RKO (cell line): ENCODE measurements around the gene HHIP.
A peak's percentile ranks its signal among the peaks of the same experiment; 100 is the strongest.

Experiments
- DNase-seq: peaks from one replicate; pipeline ENCODE4 v3.0.0-alpha.2; 2016; ENCODE audit warnings: low spot score

The HHIP gene, protein sequence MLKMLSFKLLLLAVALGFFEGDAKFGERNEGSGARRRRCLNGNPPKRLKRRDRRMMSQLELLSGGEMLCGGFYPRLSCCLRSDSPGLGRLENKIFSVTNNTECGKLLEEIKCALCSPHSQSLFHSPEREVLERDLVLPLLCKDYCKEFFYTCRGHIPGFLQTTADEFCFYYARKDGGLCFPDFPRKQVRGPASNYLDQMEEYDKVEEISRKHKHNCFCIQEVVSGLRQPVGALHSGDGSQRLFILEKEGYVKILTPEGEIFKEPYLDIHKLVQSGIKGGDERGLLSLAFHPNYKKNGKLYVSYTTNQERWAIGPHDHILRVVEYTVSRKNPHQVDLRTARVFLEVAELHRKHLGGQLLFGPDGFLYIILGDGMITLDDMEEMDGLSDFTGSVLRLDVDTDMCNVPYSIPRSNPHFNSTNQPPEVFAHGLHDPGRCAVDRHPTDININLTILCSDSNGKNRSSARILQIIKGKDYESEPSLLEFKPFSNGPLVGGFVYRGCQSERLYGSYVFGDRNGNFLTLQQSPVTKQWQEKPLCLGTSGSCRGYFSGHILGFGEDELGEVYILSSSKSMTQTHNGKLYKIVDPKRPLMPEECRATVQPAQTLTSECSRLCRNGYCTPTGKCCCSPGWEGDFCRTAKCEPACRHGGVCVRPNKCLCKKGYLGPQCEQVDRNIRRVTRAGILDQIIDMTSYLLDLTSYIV

DNA sequence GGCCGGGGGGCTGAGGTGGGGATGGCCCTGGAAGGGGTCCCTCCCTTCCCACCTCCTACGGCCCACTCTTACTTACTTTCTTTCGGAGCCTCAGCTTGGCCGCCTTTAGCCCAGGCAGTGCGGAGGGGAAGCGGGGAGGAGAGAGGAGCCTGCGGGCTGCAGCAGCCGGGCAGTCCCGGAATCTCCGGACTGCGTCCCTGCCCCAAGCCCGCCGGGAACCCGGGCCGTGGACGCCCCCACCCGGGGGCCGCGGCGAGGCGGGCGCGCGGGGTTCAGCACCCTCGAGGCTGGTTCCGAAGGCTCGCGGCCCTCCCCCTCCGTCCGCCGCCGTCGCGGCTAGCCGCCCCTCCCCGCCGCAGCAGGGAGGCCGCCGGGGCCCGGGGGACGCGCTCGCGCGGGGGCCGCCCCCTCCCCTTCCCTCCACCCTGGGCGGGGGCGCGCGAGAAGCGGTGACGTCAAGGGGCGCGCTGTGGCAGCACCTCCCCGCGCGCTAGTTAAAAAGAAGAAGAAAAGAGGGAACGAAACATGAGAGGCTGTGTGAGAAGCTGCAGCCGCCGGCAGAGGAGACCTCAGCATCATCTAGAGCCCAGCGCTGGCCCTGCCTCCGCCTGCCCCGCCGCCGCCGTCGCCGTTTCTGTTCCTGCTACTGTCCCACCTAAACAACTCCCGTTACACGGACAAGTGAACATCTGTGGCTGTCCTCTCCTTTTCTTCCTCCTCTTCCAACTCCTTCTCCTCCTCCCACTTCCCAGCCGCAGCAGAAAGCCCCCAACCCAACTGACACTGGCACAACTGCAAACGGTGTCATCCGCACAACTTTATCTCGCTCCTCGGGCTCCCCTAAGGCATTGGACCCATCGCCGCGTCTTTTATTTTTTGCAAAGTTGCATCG, at the start of gene HHIP:
Gene HHIP (plus strand): TSS at position 526 of the 892 bp plus-strand sequence. CDS start 520 bp downstream, outside the sequence.
- DNase-seq, result no peak

DNA sequence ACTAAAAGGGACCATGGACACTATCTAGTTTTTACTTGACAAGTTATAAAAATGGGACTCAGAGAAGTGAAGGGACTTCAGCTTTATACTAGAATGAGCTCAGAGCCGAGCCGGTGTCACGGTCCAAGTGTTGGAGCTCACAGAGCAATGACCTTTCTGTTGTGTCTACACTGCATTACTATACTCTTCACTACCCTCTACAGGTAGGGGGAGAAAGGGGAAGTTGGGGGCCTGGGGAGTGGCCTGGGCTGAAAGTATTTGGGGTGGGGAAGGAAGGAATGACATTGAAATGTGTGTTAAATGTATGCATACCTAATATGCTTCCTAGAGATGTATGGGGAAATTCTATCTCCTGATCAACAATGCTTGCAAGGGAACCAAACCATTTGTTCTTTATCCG, 48.8 kb upstream of the HHIP start:
- no peak for DNase-seq

DNA sequence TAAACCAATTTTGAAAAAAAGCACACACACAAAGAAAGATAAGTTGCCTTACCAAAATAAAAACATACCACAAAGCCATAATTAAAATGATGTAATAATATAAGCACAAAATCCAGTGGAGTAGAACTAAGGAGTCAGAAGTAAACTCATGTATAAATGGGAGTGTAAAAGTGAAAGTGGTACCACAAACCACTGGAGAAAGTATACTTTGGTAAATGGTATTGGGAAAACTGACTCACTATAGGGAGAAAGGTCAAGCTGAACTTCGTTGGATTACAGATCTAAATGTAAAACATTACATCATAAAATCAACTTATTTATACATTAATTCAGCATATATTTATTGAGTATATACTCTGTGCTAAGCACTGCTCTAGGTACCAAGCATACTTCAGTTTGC, 46.3 kb upstream of the HHIP start:
- no peak for DNase-seq

DNA sequence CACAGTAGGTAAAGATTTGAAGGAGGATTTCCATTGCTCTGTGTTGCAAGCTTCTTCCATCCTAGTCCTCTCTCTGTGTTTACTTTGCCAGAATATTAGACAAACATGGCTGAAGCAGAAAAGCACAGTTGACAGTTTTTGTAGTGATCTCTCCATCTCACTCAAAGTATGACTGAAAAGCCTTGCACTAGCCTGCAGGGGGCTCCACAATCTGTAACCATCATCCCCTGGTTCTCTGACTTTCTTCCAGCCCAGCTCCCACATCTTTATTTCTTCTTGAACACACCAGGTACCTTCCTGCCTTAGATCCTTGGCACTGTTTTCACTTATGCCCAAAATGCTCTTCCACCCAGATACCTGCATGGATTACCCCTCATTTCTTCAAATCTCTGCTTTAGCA, 34.1 kb upstream of the HHIP start:
- peak; percentile 21 for DNase-seq

DNA sequence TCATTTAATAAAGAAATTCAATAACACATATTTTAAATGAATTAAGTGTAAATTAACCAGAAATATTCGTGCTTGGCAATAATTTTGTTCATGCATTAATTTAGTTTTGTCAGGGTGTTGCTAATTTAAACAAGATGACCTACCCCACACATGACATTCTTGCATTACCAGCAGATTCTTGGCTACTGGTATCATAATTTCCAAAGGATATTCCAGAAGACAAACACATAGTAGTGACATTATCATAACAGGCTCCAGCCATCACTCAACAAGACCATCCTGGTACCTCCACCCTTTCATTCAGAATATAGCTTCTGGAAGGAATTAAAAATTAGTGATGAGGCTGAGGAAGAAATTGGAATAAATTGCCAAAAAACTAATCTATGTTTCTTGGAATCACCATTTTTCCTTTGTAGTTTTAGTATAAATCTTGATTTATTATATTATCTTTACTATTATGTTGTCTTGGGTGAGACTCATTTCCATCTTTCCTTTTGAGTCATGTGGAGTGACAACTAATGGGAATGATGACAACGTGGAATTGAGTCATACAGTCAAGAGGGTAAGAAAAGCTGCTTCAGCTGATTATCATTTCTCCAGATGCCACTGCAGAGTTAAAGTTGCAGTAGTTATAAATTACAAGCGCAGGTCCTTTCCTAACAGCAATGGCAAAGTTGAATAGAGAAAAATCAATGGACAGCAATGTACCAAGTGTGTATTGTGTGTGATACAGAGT, 30.9 kb upstream of the HHIP start:
- DNase-seq, result peak; percentile 55

DNA sequence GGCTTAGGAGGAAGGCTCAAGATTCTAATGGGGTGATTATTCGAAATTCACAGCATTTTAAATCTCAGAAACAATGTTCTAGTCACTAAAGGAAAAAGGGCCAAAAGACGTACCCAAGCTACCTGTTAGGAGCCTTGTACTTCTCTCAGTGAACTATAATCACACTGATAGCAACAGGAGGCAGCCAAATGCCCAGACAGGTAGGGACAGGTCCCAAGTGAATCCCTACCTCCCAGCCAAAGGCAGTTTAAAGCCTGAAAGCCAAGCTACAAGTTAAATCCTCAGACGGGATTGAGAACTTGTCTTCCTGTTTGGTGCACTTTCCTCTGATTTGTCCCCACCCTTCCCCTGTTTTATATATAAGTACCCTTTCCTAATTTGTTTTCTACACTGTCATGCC, 24.3 kb upstream of the HHIP start:
- no peak for DNase-seq

DNA sequence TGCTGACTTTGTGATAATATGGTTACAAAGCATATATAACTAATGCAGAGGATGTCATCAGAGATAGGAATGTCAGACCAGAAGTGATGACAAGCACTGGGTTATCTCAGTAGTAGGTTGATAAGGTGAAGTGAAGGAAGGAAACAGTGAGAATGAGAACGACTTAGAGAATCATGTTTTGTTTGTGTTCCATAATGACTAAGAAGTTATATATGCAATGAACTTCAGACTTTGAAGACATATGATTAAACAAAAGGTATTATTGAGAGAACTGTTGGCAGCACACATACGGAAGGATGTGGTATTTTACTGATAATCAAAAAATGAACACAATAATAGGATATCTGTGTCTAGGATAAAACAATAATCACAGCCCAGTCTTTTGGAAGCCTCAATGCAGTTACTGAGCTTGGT, 18.3 kb upstream of the HHIP start:
- no peak for DNase-seq

DNA sequence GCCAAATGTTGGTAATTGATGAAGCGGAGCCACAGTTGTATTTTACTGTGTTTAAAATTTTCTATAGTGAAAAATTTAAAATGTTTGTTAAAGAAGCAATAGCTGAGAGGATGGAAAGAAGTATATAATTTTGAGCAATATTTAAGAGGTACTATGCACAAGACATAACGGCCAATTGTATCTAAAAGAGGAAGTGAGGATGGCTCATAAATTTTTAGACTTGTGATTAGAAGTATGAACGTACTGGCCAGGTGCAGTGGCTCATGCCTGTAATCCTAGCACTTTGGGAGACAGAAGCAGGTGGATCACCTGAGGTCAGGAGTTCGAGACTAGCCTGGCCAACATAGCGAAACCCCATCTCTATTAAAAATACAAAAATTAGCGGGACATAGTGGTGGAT, 12.7 kb upstream of the HHIP start:
- DNase-seq, result no peak

DNA sequence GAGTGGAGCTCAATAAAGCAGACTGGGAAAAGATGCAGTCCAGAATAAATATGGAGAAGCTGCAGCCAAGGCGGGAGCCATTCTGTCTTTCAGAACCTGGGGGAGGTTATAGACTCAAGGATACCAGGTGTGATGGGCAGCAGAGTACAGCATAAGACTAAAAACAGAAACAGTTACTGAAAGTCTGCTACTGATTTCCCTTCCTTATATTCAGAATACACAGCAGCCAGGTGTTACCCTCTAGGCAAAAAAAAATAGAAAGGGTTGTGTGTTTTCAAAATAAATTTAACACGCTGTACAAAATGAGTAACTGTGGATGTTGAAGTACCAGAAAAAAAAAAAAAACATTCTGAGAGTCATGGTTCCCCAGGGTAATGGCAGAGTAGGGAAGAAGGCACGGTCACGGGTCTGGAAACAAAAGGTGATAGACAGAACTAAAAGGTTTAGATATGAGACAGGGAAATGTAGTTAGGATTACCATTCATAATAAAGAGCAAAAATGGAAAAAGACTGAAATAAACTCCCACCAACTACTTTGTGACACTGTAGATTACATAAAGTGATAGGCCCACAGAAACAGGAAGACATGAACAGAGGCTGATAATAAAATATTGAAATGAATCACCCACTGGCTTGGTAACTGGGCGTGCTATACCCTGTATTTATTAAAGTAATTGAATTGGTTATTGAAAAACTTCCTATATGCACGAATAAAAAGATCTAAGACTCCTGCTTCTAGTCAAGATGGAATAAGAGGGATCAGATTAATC, 10.8 kb upstream of the HHIP start:
- no peak for DNase-seq

DNA sequence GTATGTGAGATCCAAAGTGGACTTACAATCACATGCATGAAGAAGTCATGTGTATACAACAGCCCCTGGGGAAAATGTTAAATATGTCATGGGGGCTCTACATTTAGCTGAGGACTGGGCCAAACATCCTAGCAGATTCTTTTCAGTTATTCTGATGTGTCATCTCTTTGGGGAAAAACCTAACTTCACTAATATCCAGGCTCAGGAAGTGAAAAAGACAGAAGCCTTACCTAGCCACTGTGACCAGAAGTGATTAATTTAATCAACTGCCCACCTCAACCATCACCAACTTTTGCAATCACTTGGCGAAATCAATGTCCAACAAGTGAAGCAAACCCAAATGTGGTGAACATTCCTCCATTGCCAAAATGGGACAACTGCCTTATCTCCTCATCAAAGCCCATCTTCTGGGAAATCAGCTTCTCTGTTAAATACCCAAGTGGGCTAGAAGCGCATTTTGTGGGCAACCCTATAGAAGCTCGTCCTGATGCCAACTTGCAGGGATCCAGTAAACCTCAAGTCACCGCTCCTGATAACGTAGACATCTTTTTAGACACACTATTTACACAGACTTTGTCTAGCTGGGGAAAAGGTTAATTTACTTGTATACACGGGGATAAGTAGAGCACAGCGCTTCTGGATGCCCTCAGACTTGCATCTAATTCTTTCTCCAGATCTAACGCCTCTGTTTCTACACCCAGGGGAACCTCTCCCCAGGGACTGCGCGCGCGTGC, 1.4 kb upstream of the HHIP start:
- no peak for DNase-seq

DNA sequence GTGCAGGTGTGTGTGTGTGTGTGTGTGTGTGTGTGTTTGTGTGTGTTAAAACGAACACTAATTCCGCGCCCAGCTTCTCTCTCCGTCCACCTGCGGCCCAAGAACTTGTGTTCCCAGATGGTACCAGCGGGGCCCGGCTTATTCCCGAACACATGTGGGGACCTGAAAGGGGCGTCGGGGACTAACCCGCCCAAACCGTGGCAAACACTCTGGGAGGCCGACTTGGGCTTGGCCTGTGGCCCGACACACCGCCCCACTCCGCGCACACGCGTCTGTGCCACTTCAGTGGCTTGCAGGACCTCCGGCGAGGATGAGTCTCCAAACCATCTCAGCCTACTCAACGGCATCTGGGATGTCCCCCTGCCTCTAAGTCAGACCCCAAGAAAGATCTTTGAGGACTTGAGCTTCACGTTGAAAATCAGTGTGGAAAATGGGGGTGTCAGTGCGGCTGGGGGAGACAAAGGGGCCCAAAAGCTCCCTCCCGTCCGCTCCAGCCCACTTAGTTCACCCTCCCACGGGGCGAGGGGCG, 790 bp upstream of the HHIP start:
- DNase-seq, result no peak

DNA sequence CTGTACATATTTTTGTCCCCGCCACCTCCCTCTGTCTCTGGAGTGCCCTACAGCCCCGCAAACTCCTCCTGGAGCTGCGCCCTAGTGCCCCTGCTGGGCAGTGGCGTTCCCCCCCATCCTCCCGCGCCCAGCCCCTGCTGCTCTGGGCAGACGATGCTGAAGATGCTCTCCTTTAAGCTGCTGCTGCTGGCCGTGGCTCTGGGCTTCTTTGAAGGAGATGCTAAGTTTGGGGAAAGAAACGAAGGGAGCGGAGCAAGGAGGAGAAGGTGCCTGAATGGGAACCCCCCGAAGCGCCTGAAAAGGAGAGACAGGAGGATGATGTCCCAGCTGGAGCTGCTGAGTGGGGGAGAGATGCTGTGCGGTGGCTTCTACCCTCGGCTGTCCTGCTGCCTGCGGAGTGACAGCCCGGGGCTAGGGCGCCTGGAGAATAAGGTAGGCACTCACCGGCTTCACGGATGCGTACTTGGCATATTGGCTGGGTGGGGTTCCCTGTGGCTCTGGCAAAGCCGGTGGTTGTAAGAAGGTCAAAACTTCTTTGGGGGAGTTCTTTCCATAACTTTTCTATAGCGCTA, 653 bp downstream of the HHIP start:
- no peak for DNase-seq

DNA sequence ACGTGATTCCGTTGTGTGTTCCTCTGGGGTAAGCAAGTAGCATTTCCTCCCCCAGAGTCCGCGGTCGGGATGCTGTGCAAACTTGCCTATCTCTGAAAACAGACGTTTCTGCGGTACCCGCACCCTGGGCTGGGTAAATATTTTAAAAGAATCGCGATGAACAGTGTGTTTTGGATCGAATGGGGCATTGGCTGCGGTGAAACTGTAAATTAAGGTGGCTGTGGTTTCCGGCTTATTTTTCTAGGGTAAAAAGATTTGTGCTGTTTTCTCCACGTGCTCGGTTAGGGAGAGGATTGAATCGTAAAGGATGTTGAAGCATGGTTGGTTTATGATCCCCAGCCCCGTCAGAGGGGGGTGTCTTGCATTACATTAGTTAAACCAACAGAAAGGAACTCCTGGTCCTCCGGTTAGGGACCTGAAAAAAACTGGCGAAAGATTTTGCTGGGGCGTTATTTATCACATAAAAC, 1.2 kb downstream of the HHIP start:
- no peak for DNase-seq

DNA sequence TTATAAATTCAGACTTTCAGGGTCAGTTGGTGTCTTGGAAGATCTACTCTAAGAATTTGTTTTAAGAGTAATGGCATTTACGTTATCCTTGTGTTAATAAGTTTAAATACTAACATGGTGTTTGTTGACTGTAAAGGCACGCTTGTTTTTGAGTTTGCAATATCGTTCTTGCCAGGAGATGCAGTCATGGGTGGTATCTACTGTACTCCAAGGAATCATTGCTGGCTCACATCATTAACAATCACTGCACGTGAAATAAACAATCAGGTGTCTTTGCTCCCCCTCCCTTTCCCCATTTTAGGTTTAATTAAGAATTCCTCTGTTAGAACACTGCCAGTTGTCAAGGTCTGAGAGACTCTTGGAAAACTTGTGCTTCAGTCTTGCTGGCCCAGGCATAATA, 1.6 kb downstream of the HHIP start:
- no peak for DNase-seq

DNA sequence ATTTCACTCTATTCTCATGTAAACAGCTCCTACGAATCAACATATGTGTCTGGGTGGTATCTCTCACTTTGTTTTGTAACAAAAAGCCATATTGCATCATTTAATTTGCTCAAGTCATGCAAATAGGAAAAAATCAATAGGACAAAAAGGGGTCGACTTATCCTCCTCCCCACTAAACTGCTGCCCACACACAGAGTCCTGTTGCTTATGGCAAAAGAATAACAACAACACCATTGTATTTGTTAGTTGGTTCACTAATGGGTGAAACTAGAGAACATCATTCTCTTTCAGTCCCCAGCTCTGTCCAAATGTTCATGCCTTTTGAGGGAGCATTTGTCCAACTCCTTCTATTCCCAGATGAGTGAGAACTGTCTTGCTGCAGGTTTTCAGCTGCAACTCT, 2.1 kb downstream of the HHIP start:
- no peak for DNase-seq

DNA sequence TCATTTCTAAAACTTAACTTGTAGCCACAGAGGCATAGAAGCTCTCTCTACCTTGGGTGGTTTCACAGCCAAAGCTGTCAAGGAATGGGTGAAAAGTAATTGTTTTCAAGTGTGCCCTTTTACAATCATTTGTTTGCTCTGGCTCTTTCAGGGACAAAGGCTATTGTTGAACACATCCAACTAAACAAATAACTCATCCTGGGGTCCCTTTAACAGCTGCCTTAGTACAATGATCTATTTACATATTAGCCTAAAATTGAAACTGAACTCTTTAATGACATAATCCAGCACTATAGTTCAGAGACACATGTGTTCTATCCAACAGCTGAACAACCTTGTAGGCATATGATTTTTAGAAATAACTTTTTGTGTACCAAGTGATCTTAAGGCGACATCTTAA, 3.7 kb downstream of the HHIP start:
- DNase-seq, result no peak

DNA sequence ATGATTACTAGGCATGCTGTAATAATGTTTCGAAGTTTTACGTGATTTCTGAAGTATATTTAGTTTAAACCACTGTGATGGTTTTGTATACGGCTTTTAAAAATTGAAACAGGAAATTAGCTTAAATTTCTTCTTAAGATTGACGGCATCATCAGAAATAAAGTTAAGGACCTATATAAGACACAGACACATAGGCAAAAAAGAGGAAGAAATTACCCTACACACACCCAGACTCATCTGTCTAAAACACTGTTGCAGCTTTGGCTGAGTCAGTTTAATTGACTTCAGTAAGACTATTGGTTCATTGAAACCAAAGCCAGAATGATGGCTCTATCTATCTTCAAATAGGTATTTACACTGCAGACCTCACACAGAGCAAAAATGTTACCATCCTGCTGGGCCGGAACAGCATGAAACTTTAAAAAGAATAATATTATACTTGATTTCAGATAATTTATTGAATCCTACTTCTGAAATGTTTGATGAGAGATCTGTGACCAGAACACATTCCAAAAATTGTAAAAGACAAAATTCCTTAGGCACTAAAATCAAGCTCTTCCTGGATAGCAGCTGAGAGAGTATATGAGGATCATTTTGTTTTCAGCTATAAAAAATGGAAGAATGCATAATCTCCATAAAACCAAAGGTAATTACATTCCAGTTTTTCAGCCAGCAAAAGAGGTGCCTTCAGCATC, 4.5 kb downstream of the HHIP start:
- no peak for DNase-seq

DNA sequence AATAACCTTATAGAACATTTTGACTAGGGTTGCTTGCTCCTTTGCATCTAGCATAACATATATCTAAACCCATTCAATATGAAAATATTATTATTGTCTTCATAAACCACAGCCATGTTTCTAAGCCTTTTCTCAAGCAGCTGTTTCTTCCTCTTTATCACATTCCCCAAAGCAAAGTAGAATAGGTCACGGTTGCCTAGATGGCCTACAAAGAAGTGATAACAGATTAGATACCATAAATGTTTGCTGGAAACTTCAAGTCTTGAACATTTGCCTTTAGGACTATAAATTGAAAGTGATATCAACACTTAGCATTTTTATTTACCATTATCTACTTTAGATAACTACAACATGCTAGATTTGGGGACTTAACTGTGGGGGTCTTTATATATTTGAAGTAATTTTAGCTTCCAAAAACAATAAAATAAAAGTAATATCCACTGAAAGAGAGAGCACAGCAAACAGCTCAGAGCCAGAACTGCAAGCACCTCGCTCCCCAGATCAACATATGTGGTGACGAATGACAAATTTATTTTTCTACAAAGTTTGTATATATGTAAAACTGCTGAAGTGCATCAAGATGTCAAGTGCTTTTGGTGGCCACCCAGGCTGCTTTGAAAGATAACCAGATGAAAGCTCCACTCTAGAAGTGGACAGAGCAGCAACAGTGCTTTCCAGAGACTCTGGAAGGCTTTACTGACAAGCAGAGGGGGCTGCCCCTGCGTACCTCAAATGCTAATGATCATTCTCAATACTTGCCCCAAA, 8.0 kb downstream of the HHIP start:
- DNase-seq, result no peak
